K562 (cell line): ENCODE measurements around the gene PLA2G4D. TPM values are rescaled to one million over a fixed set of nuclear protein-coding genes. Genes with fewer than 3 reads are reported as not detected.

ENCODE experiments used
- BCLAF1 ChIP-seq, 2 experiments: fragments of 450-650 bp in 1 of 2; IDR thresholded peaks; 2 replicates each; pipeline ENCODE4 v1.6.1; 2011 to 2017; ENCODE audit warnings: low read depth in 2 of 2, antibody characterized with exemption in 1 of 2, borderline replicate concordance in 1 of 2, low read length in 1 of 2, mild to moderate bottlenecking in 1 of 2, mixed read lengths in 1 of 2; ENCODE audit not compliant: control insufficient read depth in 1 of 2
- BRF2 ChIP-seq: IDR thresholded peaks from 3 replicates; pipeline ENCODE4 v1.6.1; 2011; ENCODE audit warnings: borderline replicate concordance, mild to moderate bottlenecking; ENCODE audit not compliant: insufficient read length, insufficient read depth
- CEBPB ChIP-seq: fragments of 450-650 bp; IDR thresholded peaks from 2 replicates; pipeline ENCODE4 v1.6.1; 2016; ENCODE audit warnings: missing genetic modification characterization, missing compliant biosample characterization
- ESRRA ChIP-seq: fragments of 450-650 bp; IDR thresholded peaks from 2 replicates; pipeline ENCODE4 v1.6.1; 2014; ENCODE audit warnings: low read depth, mild to moderate bottlenecking, moderate library complexity, borderline replicate concordance
- IRF2 ChIP-seq: sonication (generic); formaldehyde crosslinking; IDR thresholded peaks from 2 replicates; pipeline ENCODE4 v1.8.1; 2022; ENCODE audit warnings: mild to moderate bottlenecking, missing genetic modification reagents
- NFIX ChIP-seq: fragments of 250-450 bp; sonication (Bioruptor Pico); IDR thresholded peaks from 2 replicates; pipeline ENCODE4 v1.4.0; 2020; ENCODE audit warnings: low read depth, mild to moderate bottlenecking, moderate library complexity
- SRSF3 ChIP-seq: fragments of 200-400 bp; formaldehyde crosslinking; IDR thresholded peaks from 2 replicates; pipeline ENCODE4 v1.6.1; 2016; ENCODE audit warnings: mild to moderate bottlenecking, low read length, moderate library complexity; ENCODE audit not compliant: insufficient read depth
- ZBTB1 ChIP-seq: sonication (generic); formaldehyde crosslinking; IDR thresholded peaks from 2 replicates; pipeline ENCODE4 v1.8.1; 2023; ENCODE audit warnings: missing genetic modification reagents, low read depth, mild to moderate bottlenecking, borderline replicate concordance
- ZMIZ1 ChIP-seq, 2 experiments: fragments of 150-350 bp in 1 of 2; IDR thresholded peaks; 2 replicates each; pipeline ENCODE4 v1.6.1; 2012 to 2016; ENCODE audit warnings: low read depth in 2 of 2, low read length in 2 of 2, mild to moderate bottlenecking in 1 of 2, moderate library complexity in 1 of 2
- ZNF217 ChIP-seq: sonication (generic); formaldehyde crosslinking; IDR thresholded peaks from 2 replicates; pipeline ENCODE4 v1.8.0; 2022; ENCODE audit warnings: mild to moderate bottlenecking, missing genetic modification reagents
- ZNF609 ChIP-seq: sonication (generic); formaldehyde crosslinking; IDR thresholded peaks from 2 replicates; pipeline ENCODE4 v1.8.1; 2023; ENCODE audit warnings: missing genetic modification reagents, mild to moderate bottlenecking, borderline replicate concordance
- ZNF766 ChIP-seq: fragments of 200-800 bp; sonication (Bioruptor generic); conservative IDR thresholded peaks from 2 replicates; pipeline ENCODE4 v1.6.1; 2016; ENCODE audit warnings: missing genetic modification characterization, missing compliant biosample characterization
- polyA plus RNA-seq, 8 experiments: library from polyadenylated mRNA; depleted of rRNA in 4 of 8; stranded (reverse) in 5 of 8; unstranded in 3 of 8; fragments of >200 nt; fragmentation: Nextera tagmentation in 2 of 8; fragmentation: Illumina TruSeq in 1 of 8; extraction: Ambion mirVana in 2 of 8; extraction: Trizol in 1 of 8; gene quantifications; 2 replicates each; pipeline versions ENCODE4 v1.2.1 to v1.2.3, GENCODE V29; 2011 to 2014; ENCODE audit warnings: inconsistent platforms in 1 of 8, missing spikeins in 1 of 8
- total RNA-seq, 7 experiments: library from RNA; depleted of rRNA in 6 of 7; stranded (reverse); fragments of >200 nt in 6 of 7; fragmentation: Illumina TruSeq in 2 of 7; extraction: Trizol in 2 of 7; gene quantifications; 2 replicates each; pipeline versions ENCODE4 v1.2.1 to v1.2.3, GENCODE V29; 2011 to 2021; ENCODE audit warnings: low replicate concordance in 1 of 7

PLA2G4D gene
- total and polyA plus RNA-seq, 9 of the 15 experiments (the other 6 are each of a cell fraction or from before 2014, with no cell fraction given) = 0.04 TPM; not detected in 8

- no peak for TF ChIP-seq ZNF217
- TF ChIP-seq BRF2 = no peak
- TF ChIP-seq SRSF3 = no peak
- TF ChIP-seq IRF2 (CRISPR knock-in tag) = no peak
- TF ChIP-seq ESRRA = peak; percentile 96
- no peak for TF ChIP-seq ZBTB1
- TF ChIP-seq ZNF766 (CRISPR knock-in tag) = no peak
- no peak for TF ChIP-seq ZNF609 (CRISPR knock-in tag)
- TF ChIP-seq NFIX (CRISPR knock-in tag) = no peak
- no peak for TF ChIP-seq BCLAF1 (IDR thresholded peaks at IDR 0.05; ENCODE audit: borderline replicate concordance in 1 of 2, control insufficient read depth in 1 of 2, low read depth in 2 of 2, low read length in 1 of 2)
- peak; percentile 93 for TF ChIP-seq CEBPB
- TF ChIP-seq ZMIZ1 (IDR thresholded peaks at IDR 0.05; ENCODE audit: low read depth in 2 of 2, low read length in 2 of 2) = no peak
Observed at GRCh38 chr15:42056934-42057798, 37.2 kb downstream of the PLA2G4D start (continued).
